ENCODE results near the gene FRY.
"Not testable (repeated sequence)": the region's sequence is repeated elsewhere in the genome, so short reads cannot be mapped to it uniquely, and the experiment has no call there.

Gene FRY
- 19.4 to 50.2 (median 29.4) reads per million in 4 donors for total RNA-seq

GRCh38 chr13:32031025-32031814, at the start of gene FRY:
TSS of gene FRY (plus strand) at chr13:32031774. CDS start at chr13:32031796, 22 bp downstream.
- DNase-seq = peak; percentile 9 to 56 (median 15)

GRCh38 chr13:31982124-31982523, 49.5 kb upstream of the FRY start:
- no peak for DNase-seq

DNA sequence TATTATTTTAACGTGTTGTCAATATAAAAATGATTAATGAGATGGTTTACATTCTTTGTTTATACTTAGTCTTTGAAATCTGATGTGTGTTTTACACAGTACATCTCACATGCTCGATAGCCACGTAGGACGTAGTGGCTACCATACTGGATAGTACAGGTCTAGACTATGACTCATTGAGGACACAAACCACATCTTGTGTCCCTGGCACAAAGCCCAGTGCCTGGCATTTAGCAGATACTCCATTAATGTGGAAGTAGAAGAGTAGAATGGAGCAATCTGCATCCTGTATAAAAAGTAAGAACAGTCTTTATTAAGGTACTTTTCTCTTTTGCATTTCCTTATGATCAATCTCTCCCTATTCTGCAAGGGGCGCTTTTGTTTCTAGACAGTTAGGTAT, 49.0 kb upstream of the FRY start:
- DNase-seq = no peak

DNA sequence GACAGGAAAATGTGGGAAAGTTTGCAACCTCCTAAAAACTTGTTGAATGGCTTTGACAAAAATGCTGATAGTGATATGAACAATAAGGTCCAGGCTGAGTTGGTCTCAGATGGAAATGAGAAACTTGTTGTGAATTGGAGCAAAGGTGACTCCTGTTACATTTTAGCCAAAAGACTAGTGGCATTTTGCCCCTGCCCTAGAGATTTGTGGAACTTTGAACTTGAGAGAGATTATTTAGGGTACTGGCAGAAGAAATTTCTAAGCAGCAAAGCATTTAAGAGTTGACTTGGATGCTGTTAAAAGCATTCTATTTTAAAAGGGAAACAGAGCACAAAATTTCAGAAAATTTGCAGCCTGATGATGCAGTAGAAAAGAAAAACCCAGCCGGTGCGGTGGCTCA, 47.9 kb upstream of the FRY start:
- not testable (repeated sequence) for DNase-seq

GRCh38 chr13:31984388-31984787, 47.2 kb upstream of the FRY start:
- not testable (repeated sequence) for DNase-seq

DNA sequence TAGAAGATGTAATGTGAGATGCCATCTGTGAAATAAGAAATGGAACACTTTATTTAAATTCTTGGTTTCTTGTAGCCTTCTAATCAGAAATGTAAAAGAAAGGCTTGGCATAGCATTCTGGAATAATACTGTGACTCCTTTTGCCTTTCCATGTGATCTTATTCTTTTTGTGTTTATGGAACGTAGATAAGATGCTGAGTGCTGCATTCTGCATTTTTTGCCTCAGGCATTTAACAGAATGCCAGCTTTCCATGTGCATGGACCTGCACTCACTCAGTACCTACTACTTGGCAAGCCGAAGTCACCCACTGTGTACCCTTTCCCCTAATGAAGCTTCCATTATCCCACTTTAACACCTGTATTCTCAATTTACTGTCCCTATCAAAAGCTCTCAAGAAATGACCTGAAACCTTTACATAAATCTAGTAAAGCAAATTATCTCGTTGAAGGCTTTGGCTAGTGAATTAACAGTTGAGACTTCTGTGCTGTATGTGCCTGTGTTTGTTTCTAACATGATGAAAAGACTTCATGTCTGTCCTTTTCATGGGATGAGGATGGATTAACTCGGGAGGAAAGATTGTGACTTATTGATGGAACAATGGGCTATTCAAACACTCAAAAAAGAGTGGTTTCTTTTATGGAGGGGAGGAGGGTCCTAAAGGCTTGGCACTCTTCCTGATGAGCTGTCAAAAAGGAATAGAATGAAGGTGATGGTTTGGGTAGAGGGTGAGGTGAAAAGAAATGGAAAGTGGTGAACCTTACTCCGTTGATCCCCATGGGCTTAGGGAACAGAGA, 44.7 kb upstream of the FRY start:
- no peak for DNase-seq

DNA sequence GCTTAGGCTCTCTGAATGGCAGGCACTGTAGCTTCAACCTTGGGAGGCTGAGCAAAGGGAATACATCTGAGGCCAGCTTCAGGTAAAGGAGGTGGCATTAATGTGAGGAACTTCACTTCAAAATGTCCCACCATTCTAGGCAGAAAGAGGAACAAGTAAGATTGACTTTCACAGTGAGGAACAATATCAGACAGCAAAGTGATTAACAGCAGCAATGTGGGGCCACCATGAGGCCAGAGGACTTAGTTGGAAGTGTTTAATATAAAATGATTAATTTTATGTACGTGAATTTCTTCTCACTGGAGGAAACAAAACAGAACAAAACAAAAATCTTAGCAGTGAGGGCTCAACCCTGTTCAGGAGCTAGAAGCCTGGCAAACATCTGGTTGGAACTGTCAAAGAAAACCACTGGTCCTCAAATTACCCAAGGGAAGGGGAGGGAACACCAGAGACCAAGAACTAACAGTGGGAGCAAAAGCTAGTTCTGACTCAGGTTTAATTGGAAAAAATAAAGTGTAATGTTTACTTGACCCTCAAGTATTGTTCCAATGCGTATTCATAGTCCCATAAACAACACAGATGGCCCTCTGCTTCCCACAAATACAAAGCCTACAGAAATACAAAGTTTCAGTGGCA, 43.9 kb upstream of the FRY start:
- no peak for DNase-seq

DNA sequence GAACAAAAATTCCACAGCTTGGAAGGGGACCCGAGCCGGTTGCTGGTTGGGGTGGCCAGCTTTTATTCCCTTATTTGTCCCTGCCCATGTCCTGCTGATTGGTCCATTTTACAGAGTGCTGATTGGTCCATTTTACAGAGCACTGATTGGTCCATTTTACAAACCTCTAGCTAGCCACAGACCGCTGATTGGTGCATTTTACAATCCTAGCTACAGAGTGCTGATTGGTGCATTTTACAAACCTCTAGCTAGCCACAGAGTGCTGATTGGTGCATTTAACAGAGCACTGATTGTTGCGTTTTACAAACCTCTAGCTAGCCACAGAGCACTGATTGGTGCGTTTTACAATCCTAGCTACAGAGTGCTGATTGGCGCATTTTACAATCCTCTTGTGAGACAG, 37.2 kb upstream of the FRY start:
- DNase-seq = not testable (repeated sequence)

GRCh38 chr13:31996601-31997000, 35.0 kb upstream of the FRY start:
- no peak for DNase-seq

- no peak for DNase-seq
Observed at GRCh38 chr13:31997641-31998040, 33.9 kb upstream of the FRY start.

- no peak for DNase-seq
Observed at GRCh38 chr13:31998131-31998530, 33.4 kb upstream of the FRY start.

- DNase-seq = not testable (repeated sequence)
Observed at GRCh38 chr13:32000754-32001153, 30.8 kb upstream of the FRY start.

DNA sequence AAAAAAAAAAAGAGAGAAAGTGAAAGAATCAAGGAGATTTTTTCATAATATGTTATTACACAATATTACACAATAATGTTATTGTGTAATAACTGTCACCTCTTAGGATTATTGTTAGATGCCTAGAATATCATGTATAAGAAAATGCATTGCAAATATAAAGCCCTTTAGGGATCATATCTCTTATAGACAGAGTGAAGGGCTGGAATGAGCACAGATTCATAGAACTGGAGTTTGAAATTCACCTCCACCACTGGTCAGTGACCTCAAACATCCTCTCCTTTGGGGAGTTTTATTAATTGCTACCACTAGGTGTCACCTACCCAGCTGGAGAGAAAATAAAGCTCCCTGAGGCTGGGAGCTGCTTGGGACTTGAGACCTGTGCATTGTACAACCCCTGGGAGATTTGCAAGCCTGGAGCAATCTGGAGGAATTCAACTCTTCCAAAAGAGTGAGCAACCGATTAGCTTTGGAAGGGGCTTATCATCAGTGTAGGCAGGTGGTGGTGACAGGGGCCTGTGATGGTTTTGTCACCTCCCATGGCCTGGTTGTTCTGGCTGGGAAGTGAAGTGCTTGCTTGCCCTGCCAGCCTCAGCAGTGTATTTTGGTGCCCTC, 30.3 kb upstream of the FRY start:
- DNase-seq = peak in 1 of 5 donors; percentile 36

GRCh38 chr13:32001769-32002168, 29.8 kb upstream of the FRY start:
- no peak for DNase-seq

- DNase-seq = no peak
Observed at GRCh38 chr13:32002873-32003272, 28.7 kb upstream of the FRY start.

DNA sequence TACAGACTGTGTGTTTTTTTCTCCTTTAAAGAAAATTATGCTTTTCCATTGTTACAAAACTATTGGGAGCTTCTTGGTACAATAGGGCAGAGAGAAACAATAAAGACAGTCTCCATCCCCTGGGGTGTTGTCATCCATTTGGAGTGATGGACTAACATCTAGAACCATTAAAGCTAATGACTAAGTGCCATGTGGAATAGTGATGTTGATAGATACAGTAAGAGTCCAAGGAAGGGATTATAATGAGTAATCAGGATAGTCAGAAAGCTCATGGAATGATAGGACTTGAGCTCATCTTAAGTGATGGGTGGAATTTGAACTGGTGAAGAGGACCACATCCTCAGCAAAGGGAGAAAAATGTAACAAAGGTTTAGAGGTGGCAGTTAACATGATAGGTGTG, 24.1 kb upstream of the FRY start:
- DNase-seq = no peak

DNA sequence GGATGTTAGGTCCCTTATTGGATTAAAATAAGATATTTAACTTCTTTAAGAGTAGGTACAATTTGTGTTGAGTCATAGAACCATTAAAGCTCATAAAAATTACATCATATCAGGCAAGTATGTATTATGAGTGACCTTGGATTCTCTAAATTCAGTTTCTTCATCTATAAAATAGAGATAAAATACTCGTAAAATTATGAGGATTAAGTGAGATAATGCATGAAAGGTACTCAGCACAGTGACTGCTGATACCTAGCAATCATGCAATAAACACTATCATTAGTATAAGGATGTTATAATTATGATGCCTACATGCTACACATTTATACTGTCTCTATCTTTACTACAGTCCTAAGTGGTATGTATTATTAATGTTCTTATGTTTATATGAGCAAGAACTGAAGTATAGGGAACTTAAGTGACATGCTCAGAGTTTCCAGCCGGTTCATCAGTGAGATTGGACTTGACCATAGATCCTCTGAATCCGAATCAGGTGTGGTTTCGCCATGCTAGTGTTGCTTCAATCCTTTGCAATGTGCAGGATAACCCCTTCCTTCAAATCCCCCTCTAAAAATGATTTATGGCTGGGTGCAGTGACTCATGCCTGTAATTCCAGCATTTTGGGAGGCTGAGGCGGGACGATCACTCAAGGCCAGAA, 22.9 kb upstream of the FRY start:
- no peak for DNase-seq

GRCh38 chr13:32009362-32009761, 22.2 kb upstream of the FRY start:
- DNase-seq = no peak

- DNase-seq = no peak
Observed at GRCh38 chr13:32010136-32010535, 21.4 kb upstream of the FRY start.

GRCh38 chr13:32011971-32012370, 19.6 kb upstream of the FRY start:
- no peak for DNase-seq

DNA sequence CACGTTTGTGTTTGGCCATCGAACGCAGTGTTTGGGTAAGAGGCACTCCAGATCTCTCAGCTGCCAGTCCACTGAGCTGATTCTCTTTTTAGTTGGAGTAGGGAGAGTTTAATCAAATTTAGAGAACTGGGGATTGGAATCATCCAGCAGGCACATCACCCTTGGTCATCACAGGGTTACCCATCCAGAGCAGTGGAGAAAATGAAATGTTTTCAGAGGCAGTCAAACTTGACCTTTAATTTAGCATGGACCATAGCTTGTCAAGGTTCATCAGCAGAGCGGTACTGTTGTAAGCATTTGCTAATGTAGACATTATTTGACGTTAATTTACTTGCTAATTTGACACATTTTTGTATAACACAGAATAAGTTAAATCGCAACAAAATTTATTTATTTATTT, 18.4 kb upstream of the FRY start:
- no peak for DNase-seq

DNA sequence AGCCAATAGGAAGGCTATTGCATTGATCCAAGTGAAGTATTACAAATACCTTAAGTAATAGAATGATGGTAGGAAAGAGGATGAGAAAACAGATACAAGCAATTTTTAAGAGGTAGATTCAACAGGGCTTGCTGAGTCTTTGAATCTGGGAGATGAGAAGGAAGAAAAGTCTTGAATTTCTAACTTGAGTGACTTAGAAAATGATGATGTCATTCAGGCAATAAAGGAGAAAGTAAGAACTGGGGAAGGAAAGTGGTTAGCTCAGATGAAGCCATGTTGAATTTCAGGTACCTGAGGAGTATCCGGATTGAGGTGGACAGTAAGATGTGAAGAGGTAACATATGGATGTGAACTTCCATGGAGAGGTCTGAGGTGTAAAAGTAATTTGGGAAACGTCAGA, 15.5 kb upstream of the FRY start:
- DNase-seq = no peak

DNA sequence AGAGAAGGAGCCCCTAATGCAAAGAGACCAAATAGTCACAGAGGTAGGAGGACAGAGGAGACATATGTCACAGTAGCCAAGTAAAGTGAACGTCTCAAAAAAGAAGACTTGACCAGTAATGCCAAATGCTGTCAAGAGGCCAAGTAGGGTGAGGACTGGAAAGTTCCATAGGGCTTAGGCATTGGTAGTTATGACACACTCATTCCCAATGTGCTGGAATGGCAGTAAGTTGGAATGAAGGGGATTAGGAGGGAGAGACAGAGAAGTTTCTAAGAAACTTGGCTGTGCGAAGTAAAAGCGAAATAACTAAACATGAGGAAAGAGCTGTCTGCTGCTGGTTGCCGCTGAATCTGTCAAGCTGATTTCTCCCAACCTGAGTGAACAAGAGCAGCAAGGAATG, 14.9 kb upstream of the FRY start:
- no peak for DNase-seq

Measured in T-helper 1 cell (primary cell).